Measurements from ENCODE around the gene HIGD1A. TPM values are rescaled to one million over a fixed set of nuclear protein-coding genes. Genes with fewer than 3 reads are reported as not detected.

Gene HIGD1A
- total and polyA plus RNA-seq, 10 of the 15 experiments (the other 5 are each of a cell fraction or from before 2014, with no cell fraction given): 73.9 to 487 (median 175) TPM

GRCh38 chr3:42756681-42757213, 47.5 kb downstream of the HIGD1A start (continued):
- TF ChIP-seq BACH1 (IDR thresholded peaks at IDR 0.05; ENCODE audit: borderline replicate concordance): no peak

GRCh38 chr3:42755681-42756578, 48.4 kb downstream of the HIGD1A start:
- ATAC-seq: peak; percentile 79
- Histone ChIP-seq H4K20me1 (ENCODE audit: control insufficient read depth, insufficient read depth) (no peaks in the 10 kb centered on the region), H3K9ac (ENCODE audit: control insufficient read depth, insufficient read depth, low read length) (no peak overlapping the region), H3K36me3 (ENCODE audit: control insufficient read depth in 2 of 2, insufficient read depth in 2 of 2, low read length in 1 of 2) (no peaks in the 10 kb centered on the region), H3K4me2 (ENCODE audit: control insufficient read depth, insufficient read depth) (no peak overlapping the region), H3K79me2 (ENCODE audit: control insufficient read depth, insufficient read depth, low read length) (no peaks in the 10 kb centered on the region), H3K27ac (ENCODE audit: control insufficient read depth, insufficient read depth) (no peak overlapping the region), H3K4me3 (no peak overlapping the region), H3K9me3 (replicated peaks; ENCODE audit: control insufficient read depth, insufficient read depth, low read length) (no peaks in the 10 kb centered on the region), H3K27me3 (replicated peaks in 1 of 2; ENCODE audit: control insufficient read depth in 2 of 2, insufficient read depth in 2 of 2, low read length in 1 of 2) (no peaks in the 10 kb centered on the region; a peak in 1 of 4 replicates), H2AFZ (ENCODE audit: control insufficient read depth, low read depth, low read length) (no peak overlapping the region), H3K4me1 (ENCODE audit: control insufficient read depth, insufficient read depth, low read length) (no peaks in the 10 kb centered on the region)
- no TSS peak for BruUV-seq (replicated peaks)
- ChIA-PET CTCF (interaction anchor here (1.1 to 4.0 kb wide), 3 partner anchors 10 to 184 kb away, joined by 4 to 25 read pairs (median 6); partner anchors contain the start of gene SEC22C), POLR2A (no interaction called here), SMC1A (ENCODE audit: uncharacterized antibody, unreplicated experiment) (interaction anchor here (1.3 kb wide), 2 partner anchors 11 to 150 kb away, joined by 3 to 5 read pairs; no protein-coding TSS in a partner anchor), RAD21 (ENCODE audit: unreplicated experiment) (no interaction called here)
- no peak for TF ChIP-seq SREBF1 (IDR thresholded peaks at IDR 0.05; ENCODE audit: low read length)
- TF ChIP-seq RAD21 (IDR thresholded peaks at IDR 0.05; ENCODE audit: insufficient read depth, low read depth, low read length): peak; percentile 26; the same call in 1 of the 2 replicates
- TF ChIP-seq KDM1A (IDR thresholded peaks at IDR 0.05; ENCODE audit: borderline replicate concordance): no peak
- no peak for TF ChIP-seq SMC3 (IDR thresholded peaks at IDR 0.05; ENCODE audit: borderline replicate concordance, low read length)
- peak; percentile 35 to 60 (median 48); a peak in 5 of 6 replicates for TF ChIP-seq CTCF (IDR thresholded peaks at IDR 0.05 in 2 of 3, conservative IDR thresholded peaks at IDR 0.05 in 1 of 3; ENCODE audit: control insufficient read depth in 2 of 3, extremely low read depth in 1 of 3, insufficient read depth in 1 of 3, low read depth in 3 of 3, low read length in 3 of 3)
- WGBS (ENCODE audit: insufficient coverage, insufficient replicate concordance, low lambda C conversion rate, missing lambda C conversion rate): 26% methylated on average over 5 of the region's 5 CpGs
- intact Hi-C loops (cut with micrococcal nuclease; ENCODE audit: unreplicated experiment): no loop called here
- FAIRE-seq: no peak
- in situ Hi-C loops (cut with MboI): no loop called here
- DNase-seq (ENCODE audit: low read depth, low spot score): no peak

All from GM12878 (cell line).